ENCODE data around the gene MRC2.

DNA sequence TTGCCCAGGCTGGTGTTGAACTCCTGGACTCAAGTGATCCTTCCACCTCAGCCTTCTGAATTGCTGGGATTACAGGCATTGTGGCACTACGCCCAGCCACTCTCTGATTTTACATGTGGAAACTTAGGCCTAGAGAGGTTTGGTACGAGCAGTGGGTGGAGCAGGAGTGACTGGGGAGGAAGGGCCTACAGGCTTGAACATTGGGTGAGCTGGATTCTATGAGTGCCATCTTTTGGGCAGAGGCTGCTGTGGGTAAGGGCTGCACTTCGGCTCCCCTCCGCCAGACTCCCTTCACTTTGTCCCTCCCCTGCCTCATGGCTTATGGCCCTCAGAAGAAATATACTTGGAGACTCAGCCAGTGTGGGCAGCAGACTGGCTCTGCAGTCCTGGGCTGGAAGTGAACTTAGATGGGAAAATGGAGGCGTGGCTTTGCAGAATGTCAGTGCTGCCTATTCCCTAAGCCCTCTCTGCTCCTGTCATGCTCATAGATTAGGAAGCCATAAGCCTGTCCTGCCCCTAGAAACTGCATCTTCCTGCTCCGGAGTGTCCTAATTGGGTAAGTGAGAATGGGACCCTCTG is 9.5 kb upstream of the MRC2 start:
- TF ChIP-seq CTCF (IDR thresholded peaks at IDR 0.05; ENCODE audit: insufficient read depth, low read length) = no peak
- no peak for TF ChIP-seq POLR2AphosphoS5 (IDR thresholded peaks at IDR 0.05; ENCODE audit: low read depth)

All from HL-60 (cell line).